ENCODE data around the gene NEURL1.
A peak's percentile ranks its signal among the peaks of the same experiment; 100 is the strongest.

NEURL1 gene

DNA sequence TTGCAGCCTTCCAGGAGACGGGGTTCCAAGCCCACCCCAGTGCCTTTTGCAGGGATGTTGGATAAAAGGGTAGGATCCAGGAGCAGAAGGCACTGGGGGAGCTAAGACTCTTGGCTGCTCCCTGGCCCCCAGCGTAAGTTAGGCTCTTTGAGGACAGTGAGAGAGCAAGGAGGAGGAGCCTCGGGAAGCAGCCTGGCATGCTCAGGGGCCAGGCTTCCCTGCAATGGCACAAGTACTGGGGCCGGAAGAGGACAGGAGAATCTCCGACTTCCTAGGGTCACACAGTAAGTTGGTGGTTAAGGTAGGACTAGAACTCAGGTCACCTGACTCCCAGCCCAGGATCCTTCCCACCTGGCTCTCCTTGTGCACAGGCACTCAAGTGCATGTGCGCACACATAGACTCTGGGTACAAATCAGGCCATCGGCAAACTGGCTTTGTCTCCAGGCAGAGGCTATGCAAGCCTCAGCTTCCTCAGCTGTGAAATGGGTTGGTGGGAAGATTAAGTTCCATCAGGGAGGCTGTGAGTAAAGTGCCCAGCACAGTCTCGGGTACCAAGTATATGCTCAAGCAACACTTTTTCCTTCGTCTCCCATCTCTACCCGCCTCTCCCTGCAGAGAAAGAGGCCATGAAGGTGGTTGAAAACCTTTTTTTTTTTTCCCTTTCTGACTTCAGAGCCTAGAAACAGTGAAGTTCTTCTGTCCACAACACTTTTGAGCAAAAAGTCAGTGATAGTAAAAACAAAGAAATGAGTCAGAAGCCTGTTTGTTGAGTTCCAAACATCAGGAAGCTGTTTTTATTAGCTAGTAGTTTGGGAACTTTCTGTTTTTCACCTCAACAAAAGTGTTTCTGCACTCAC, 79.1 kb downstream of the NEURL1 start:
- H3K4me1 ChIP-seq (ENCODE audit: control insufficient read depth in 2 of 2, insufficient read depth in 2 of 2, low read length in 2 of 2) = peaks cover 7 to 26% of the 10 kb centered on the region in 2 donors
- H3K27ac ChIP-seq (ENCODE audit: low read depth in 2 of 2, low read length in 2 of 2) = no peak overlapping the region
- no peaks in the 10 kb centered on the region for H3K9me3 ChIP-seq (ENCODE audit: control insufficient read depth in 2 of 2, low read length in 2 of 2)
- H3K27me3 ChIP-seq (ENCODE audit: control insufficient read depth in 2 of 2, insufficient read depth in 2 of 2, low read length in 2 of 2) = no peaks in the 10 kb centered on the region
- H3K9ac ChIP-seq (ENCODE audit: low read depth in 1 of 2, low read length in 2 of 2) = no peak overlapping the region
- peaks cover 2 to 3% of the 10 kb centered on the region in 2 donors for H3K36me3 ChIP-seq (ENCODE audit: control insufficient read depth in 2 of 2, insufficient read depth in 2 of 2, low read length in 2 of 2)
- H3K4me3 ChIP-seq (ENCODE audit: low read length in 2 of 2) = no peak overlapping the region

DNA sequence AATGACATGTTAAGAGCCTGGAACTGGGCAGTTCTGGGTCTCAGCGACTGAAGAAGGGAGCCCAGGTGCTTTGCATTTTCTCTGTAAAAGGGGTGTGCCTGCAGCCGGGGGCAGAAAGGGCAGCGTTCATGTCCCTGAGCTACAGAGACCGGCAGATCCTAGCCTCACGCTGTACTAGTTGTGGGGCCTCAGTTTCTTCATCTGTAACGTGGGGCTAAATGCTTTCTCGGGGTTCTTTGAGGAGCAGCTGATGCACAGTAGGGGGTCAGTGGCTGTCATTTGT, 79.6 kb downstream of the NEURL1 start:
- Histone ChIP-seq H3K9ac (ENCODE audit: low read depth in 1 of 2, low read length in 2 of 2) (no peak overlapping the region), H3K4me1 (ENCODE audit: control insufficient read depth in 2 of 2, insufficient read depth in 2 of 2, low read length in 2 of 2) (peaks cover 7 to 26% of the 10 kb centered on the region in 2 donors), H3K9me3 (ENCODE audit: control insufficient read depth in 2 of 2, low read length in 2 of 2) (no peaks in the 10 kb centered on the region), H3K27ac (ENCODE audit: low read depth in 2 of 2, low read length in 2 of 2) (no peak overlapping the region), H3K4me3 (ENCODE audit: low read length in 2 of 2) (no peak overlapping the region), H3K36me3 (ENCODE audit: control insufficient read depth in 2 of 2, insufficient read depth in 2 of 2, low read length in 2 of 2) (peaks cover 2 to 3% of the 10 kb centered on the region in 2 donors), H3K27me3 (ENCODE audit: control insufficient read depth in 2 of 2, insufficient read depth in 2 of 2, low read length in 2 of 2) (no peaks in the 10 kb centered on the region)

DNA sequence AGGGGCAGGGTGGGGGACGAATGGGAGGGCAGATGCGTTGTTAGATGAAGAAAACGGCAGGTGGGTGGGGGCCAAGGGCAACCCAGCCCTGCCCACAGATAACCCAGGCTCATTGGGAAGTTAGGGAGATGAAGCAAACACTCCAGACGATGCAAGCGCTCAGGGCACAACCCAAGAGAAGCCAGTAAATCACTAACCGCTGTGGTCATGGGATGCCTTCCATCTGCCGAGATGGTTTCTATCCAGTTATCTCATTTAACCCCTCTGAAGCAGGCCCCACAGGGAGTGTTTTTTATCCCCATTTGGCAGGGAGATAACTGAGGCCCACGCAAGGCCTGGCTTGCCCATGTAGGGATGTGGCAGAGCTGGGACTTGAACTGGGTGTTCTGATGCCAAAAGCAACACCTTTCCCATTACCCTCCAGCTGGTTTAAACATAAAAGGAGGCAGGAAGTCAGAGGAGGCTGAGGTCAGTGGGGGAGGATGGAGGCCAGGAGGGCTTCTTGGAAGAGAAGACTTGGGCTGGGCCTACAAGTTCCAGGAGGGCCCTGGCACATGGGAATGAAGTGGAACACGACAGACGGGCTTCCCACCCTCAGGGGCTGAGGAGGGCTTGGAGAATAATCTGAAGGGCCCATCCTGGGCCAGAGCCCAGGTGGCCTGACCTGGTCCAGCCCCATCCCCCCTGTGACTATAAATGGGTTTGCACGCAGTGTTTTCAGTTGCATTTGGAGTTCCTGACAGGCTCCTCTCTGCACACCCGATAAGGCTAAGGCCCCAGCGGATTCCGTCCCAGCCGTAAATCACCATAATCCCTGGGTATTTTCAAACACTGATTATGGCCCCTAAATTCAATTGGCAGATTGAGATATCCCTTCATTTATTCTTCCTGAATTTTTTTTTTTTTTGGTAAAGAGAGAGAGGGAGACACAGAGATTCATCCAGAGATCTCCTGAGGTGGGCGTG, 80.9 kb downstream of the NEURL1 start:
- H3K4me1 ChIP-seq (ENCODE audit: control insufficient read depth in 2 of 2, insufficient read depth in 2 of 2, low read length in 2 of 2) = peaks cover 12 to 33% of the 10 kb centered on the region in 2 donors
- H3K4me3 ChIP-seq (ENCODE audit: low read length in 2 of 2) = no peak overlapping the region
- H3K36me3 ChIP-seq (ENCODE audit: control insufficient read depth in 2 of 2, insufficient read depth in 2 of 2, low read length in 2 of 2) = peaks cover 2 to 3% of the 10 kb centered on the region in 2 donors
- H3K27ac ChIP-seq (ENCODE audit: low read depth in 2 of 2, low read length in 2 of 2) = no peak overlapping the region
- no peak overlapping the region for H3K9ac ChIP-seq (ENCODE audit: low read depth in 1 of 2, low read length in 2 of 2)
- no peaks in the 10 kb centered on the region for H3K27me3 ChIP-seq (ENCODE audit: control insufficient read depth in 2 of 2, insufficient read depth in 2 of 2, low read length in 2 of 2)
- no peaks in the 10 kb centered on the region for H3K9me3 ChIP-seq (ENCODE audit: control insufficient read depth in 2 of 2, low read length in 2 of 2)

DNA sequence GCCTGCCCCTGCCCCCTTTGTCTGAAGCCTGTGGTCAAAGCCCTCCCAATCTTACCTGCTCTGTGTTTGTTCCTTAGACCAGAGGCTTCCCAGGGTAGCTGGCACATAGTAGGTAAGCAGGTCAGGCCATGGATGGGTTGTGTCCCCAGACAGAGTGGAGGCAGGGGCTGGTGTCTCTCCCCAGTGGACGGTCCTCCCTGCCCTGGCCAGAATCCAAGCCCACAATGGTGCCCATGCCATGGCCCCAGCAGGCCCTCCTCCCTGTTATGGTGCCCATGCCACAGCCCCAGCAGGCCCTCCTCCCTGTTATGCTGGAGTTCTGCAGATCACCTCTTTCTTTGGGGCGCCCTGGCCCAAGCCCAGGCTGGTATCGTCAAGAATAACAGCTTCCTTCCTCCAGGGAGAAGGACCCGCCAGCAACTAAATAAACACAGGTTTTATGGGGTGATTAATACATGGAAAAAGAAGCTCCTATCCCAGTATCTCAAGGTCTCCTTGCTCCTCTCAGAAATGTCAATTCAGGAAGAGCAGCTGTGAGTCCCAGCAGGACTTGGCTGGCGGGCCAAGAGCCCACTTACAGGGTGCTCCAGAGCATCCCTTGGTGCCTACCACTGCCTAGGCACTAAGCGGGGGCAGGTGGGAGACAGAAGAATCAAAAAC, 82.0 kb downstream of the NEURL1 start:
- Histone ChIP-seq H3K4me3 (ENCODE audit: low read length in 2 of 2) (no peak overlapping the region), H3K27me3 (ENCODE audit: control insufficient read depth in 2 of 2, insufficient read depth in 2 of 2, low read length in 2 of 2) (no peaks in the 10 kb centered on the region), H3K4me1 (ENCODE audit: control insufficient read depth in 2 of 2, insufficient read depth in 2 of 2, low read length in 2 of 2) (peaks cover 12 to 34% of the 10 kb centered on the region in 2 donors), H3K36me3 (ENCODE audit: control insufficient read depth in 2 of 2, insufficient read depth in 2 of 2, low read length in 2 of 2) (peaks cover 2 to 3% of the 10 kb centered on the region in 2 donors), H3K9ac (ENCODE audit: low read depth in 1 of 2, low read length in 2 of 2) (no peak overlapping the region), H3K9me3 (ENCODE audit: control insufficient read depth in 2 of 2, low read length in 2 of 2) (no peaks in the 10 kb centered on the region), H3K27ac (ENCODE audit: low read depth in 2 of 2, low read length in 2 of 2) (peak overlapping the region in 1 of 2 donors; percentile 6)

DNA sequence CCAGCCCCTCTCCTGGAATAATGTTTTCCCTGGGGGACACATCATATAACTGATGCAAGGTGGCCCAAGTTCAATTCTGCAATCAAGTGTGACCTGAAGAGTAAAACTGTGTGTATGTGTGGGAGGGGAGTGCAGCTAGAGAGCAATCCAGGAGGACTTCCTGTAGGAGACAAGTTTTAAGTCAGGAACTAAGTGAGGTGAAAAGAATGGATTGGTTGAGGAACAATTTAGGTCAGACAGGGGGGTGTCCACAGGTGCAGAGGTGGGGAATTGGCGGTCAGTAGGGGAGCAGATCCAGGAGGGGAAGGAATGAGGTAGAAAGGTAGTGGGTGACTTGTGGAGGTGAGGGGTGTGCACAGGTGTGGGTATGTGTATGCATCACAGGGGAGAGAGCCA, 82.6 kb downstream of the NEURL1 start:
- Histone ChIP-seq H3K9ac (ENCODE audit: low read depth in 1 of 2, low read length in 2 of 2) (no peak overlapping the region), H3K4me1 (ENCODE audit: control insufficient read depth in 2 of 2, insufficient read depth in 2 of 2, low read length in 2 of 2) (peaks cover 12 to 34% of the 10 kb centered on the region in 2 donors), H3K4me3 (ENCODE audit: low read length in 2 of 2) (no peak overlapping the region), H3K27ac (ENCODE audit: low read depth in 2 of 2, low read length in 2 of 2) (peak overlapping the region in 1 of 2 donors; percentile 28), H3K36me3 (ENCODE audit: control insufficient read depth in 2 of 2, insufficient read depth in 2 of 2, low read length in 2 of 2) (peaks cover 2 to 3% of the 10 kb centered on the region in 2 donors), H3K27me3 (ENCODE audit: control insufficient read depth in 2 of 2, insufficient read depth in 2 of 2, low read length in 2 of 2) (no peaks in the 10 kb centered on the region), H3K9me3 (ENCODE audit: control insufficient read depth in 2 of 2, low read length in 2 of 2) (no peaks in the 10 kb centered on the region)

DNA sequence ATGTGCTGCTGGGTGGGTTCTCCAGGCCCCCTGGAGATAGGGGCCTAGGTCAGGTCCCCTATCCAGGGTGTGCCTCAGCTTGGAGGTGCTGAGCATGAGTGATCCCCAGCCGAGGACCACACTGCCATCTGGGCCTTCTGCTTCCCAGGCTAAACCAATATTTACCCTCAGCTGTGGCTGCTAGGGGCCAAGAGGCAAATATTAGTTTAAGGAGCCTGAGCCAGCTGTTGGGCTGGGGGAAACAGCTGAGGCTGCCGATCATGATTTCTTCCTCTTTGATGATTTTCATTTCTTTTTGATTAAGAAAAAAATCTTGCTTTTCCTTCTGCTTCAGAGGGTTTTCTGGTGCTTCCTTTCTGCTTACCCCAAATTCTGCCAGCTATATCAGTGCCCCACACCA, 83.4 kb downstream of the NEURL1 start:
- Histone ChIP-seq H3K27ac (ENCODE audit: low read depth in 2 of 2, low read length in 2 of 2) (peak overlapping the region; percentile 10 to 23), H3K9me3 (ENCODE audit: control insufficient read depth in 2 of 2, low read length in 2 of 2) (no peaks in the 10 kb centered on the region), H3K4me1 (ENCODE audit: control insufficient read depth in 2 of 2, insufficient read depth in 2 of 2, low read length in 2 of 2) (peaks cover 12 to 31% of the 10 kb centered on the region in 2 donors), H3K27me3 (ENCODE audit: control insufficient read depth in 2 of 2, insufficient read depth in 2 of 2, low read length in 2 of 2) (no peaks in the 10 kb centered on the region), H3K9ac (ENCODE audit: low read depth in 1 of 2, low read length in 2 of 2) (no peak overlapping the region), H3K36me3 (ENCODE audit: control insufficient read depth in 2 of 2, insufficient read depth in 2 of 2, low read length in 2 of 2) (peaks cover 2 to 3% of the 10 kb centered on the region in 2 donors), H3K4me3 (ENCODE audit: low read length in 2 of 2) (no peak overlapping the region)

DNA sequence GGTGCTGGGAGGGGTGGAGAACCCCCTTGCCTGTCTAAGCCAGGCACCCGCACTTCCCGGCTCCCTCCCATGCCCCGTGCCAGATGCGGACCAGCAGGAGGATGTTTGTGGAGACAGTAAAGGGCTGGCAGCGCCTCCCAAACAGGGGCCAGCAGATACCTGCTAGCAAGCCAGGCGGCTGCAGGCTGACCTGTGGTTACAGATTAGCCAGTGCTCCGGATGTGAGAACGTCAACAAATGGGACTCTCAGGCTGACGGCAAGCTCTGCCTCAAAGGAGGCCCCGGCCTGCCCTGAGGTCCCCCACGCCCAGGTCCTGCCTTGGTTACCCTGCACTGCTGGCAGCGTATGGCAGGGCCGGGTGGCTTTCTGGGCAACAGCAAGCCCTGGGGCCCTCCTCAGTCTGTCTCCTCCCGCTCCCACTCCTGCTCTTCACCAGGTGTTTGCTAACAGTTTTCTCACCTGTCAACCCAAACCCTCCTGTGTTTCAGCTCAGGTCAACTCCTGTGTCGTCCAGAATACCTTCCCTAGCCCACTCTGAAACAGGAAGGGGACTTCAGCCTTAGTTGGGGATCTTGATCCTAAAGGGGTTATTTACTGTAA, 85.4 kb downstream of the NEURL1 start:
- no peaks in the 10 kb centered on the region for H3K27me3 ChIP-seq (ENCODE audit: control insufficient read depth in 2 of 2, insufficient read depth in 2 of 2, low read length in 2 of 2)
- peak overlapping the region in 1 of 2 donors; percentile 8 for H3K9ac ChIP-seq (ENCODE audit: low read depth in 1 of 2, low read length in 2 of 2)
- no peak overlapping the region for H3K4me3 ChIP-seq (ENCODE audit: low read length in 2 of 2)
- H3K27ac ChIP-seq (ENCODE audit: low read depth in 2 of 2, low read length in 2 of 2) = peak overlapping the region; percentile 50 to 70
- H3K9me3 ChIP-seq (ENCODE audit: control insufficient read depth in 2 of 2, low read length in 2 of 2) = no peaks in the 10 kb centered on the region
- H3K36me3 ChIP-seq (ENCODE audit: control insufficient read depth in 2 of 2, insufficient read depth in 2 of 2, low read length in 2 of 2) = no peaks in the 10 kb centered on the region
- H3K4me1 ChIP-seq (ENCODE audit: control insufficient read depth in 2 of 2, insufficient read depth in 2 of 2, low read length in 2 of 2) = peaks cover 12 to 19% of the 10 kb centered on the region in 2 donors

DNA sequence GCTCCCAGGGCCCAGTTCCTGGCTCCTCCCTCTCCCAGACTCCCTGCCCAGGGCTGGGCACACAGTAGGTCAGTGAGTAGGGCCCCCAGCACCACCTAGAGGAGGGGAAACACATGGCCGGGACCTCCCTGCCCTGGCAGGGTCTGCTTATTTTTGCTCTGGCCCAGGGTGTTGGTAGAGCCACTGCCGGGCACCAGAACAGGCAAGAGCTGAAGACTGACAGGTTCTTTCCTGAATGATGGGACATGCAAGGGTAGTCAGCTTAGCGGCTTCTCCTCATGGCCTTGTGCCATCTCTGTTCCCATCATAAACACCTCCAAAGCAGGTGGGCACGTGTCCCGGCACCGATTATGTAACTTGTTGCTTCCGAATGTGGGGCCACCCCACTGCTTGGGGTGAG, 86.5 kb downstream of the NEURL1 start:
- Histone ChIP-seq H3K4me3 (ENCODE audit: low read length in 2 of 2) (no peak overlapping the region), H3K9ac (ENCODE audit: low read depth in 1 of 2, low read length in 2 of 2) (no peak overlapping the region), H3K36me3 (ENCODE audit: control insufficient read depth in 2 of 2, insufficient read depth in 2 of 2, low read length in 2 of 2) (no peaks in the 10 kb centered on the region), H3K27ac (ENCODE audit: low read depth in 2 of 2, low read length in 2 of 2) (no peak overlapping the region), H3K9me3 (ENCODE audit: control insufficient read depth in 2 of 2, low read length in 2 of 2) (no peaks in the 10 kb centered on the region), H3K27me3 (ENCODE audit: control insufficient read depth in 2 of 2, insufficient read depth in 2 of 2, low read length in 2 of 2) (no peaks in the 10 kb centered on the region), H3K4me1 (ENCODE audit: control insufficient read depth in 2 of 2, insufficient read depth in 2 of 2, low read length in 2 of 2) (peaks cover 12 to 17% of the 10 kb centered on the region in 2 donors)

DNA sequence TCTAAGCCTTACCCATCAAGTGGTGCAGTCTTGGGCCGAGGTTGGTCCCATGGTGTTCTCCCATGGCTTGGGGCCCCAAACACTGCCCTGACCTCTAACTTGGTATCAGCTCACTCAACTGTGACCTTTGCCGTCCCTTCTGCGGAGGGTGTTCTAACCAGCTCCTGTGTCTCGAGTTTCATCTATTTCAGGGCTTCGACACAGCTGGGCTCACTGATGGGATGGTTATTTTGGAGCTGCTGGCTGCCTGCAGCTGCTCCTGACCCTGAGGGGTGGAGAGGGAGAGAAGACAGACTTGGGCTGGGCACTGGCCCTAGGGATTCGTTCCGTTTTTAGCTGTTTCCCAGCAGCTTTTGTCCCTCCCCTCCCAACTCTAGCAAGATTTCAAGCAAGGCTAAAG, 86.9 kb downstream of the NEURL1 start:
- H3K27me3 ChIP-seq (ENCODE audit: control insufficient read depth in 2 of 2, insufficient read depth in 2 of 2, low read length in 2 of 2) = no peaks in the 10 kb centered on the region
- H3K9me3 ChIP-seq (ENCODE audit: control insufficient read depth in 2 of 2, low read length in 2 of 2) = no peaks in the 10 kb centered on the region
- peaks cover 12 to 14% of the 10 kb centered on the region in 2 donors for H3K4me1 ChIP-seq (ENCODE audit: control insufficient read depth in 2 of 2, insufficient read depth in 2 of 2, low read length in 2 of 2)
- no peak overlapping the region for H3K4me3 ChIP-seq (ENCODE audit: low read length in 2 of 2)
- no peak overlapping the region for H3K9ac ChIP-seq (ENCODE audit: low read depth in 1 of 2, low read length in 2 of 2)
- H3K36me3 ChIP-seq (ENCODE audit: control insufficient read depth in 2 of 2, insufficient read depth in 2 of 2, low read length in 2 of 2) = no peaks in the 10 kb centered on the region
- no peak overlapping the region for H3K27ac ChIP-seq (ENCODE audit: low read depth in 2 of 2, low read length in 2 of 2)

Measured in mucosa of rectum (tissue), 2 donors.